Smooth muscle cell (in vitro differentiated cells): Measurements from ENCODE around the gene CSPG4. TPM values are rescaled to one million over a fixed set of nuclear protein-coding genes. Genes with fewer than 3 reads are reported as not detected.

Source experiments
- DNase-seq: peaks from one replicate; lab custom pipeline; 2025; ENCODE audit not compliant: unreplicated experiment; lab: John Stamatoyannopoulos, UW
- H2AFZ ChIP-seq: fragments of 200-600 bp; sonication (generic); 2 replicates; pipeline ENCODE4 v1.6.0; 2016; ENCODE audit warnings: antibody characterized with exemption, low read depth, mild to moderate bottlenecking
- H3F3A ChIP-seq: fragments of 200-600 bp; sonication (generic); 2 replicates; pipeline ENCODE4 v1.6.0; 2017; ENCODE audit warnings: antibody characterized with exemption, low read depth
- H3K27ac ChIP-seq: fragments of 200-600 bp; sonication (generic); 2 replicates; pipeline ENCODE4 v1.5.1; 2016; ENCODE audit warnings: low read depth, mild to moderate bottlenecking
- H3K27me3 ChIP-seq: fragments of 200-600 bp; sonication (generic); 2 replicates; pipeline ENCODE4 v1.6.1; 2016; ENCODE audit warnings: low read depth, mild to moderate bottlenecking
- H3K36me3 ChIP-seq: fragments of 200-600 bp; sonication (generic); 2 replicates; pipeline ENCODE4 v1.5.1; 2016; ENCODE audit warnings: low read depth
- H3K4me1 ChIP-seq: fragments of 200-600 bp; sonication (generic); 2 replicates; pipeline ENCODE4 v1.5.1; 2016; ENCODE audit warnings: low read depth
- H3K4me2 ChIP-seq: fragments of 200-600 bp; sonication (generic); 2 replicates; pipeline ENCODE4 v1.6.0; 2016; ENCODE audit warnings: mild to moderate bottlenecking
- H3K4me3 ChIP-seq: fragments of 200-600 bp; sonication (generic); 2 replicates; pipeline ENCODE4 v1.5.1; 2016; ENCODE audit warnings: mild to moderate bottlenecking
- H3K79me2 ChIP-seq: fragments of 200-600 bp; sonication (generic); 2 replicates; pipeline ENCODE4 v1.6.0; 2016; ENCODE audit warnings: low read depth, mild to moderate bottlenecking
- H3K9ac ChIP-seq: fragments of 200-600 bp; sonication (generic); 2 replicates; pipeline ENCODE4 v1.6.0; 2016; ENCODE audit warnings: low read depth
- H3K9me3 ChIP-seq: fragments of 200-600 bp; sonication (generic); replicated peaks from 2 replicates; pipeline ENCODE4 v1.5.1; 2016; ENCODE audit warnings: low read depth
- H4K20me1 ChIP-seq: fragments of 200-600 bp; sonication (generic); 2 replicates; pipeline ENCODE4 v1.6.0; 2016; ENCODE audit warnings: low read depth
- CTCF ChIP-seq: fragments of 200-600 bp; sonication (generic); IDR thresholded peaks from 2 replicates; pipeline ENCODE4 v1.5.1; 2017; ENCODE audit warnings: borderline replicate concordance, mild to moderate bottlenecking, antibody characterized with exemption; ENCODE audit not compliant: insufficient read depth, poor library complexity, severe bottlenecking
- WGBS: methylation state at CpG from one replicate; pipeline ENCODE4 v1.1.7; 2016; ENCODE audit warnings: low lambda C conversion rate; 5-methylcytosine and 5-hydroxymethylcytosine counted together
- polyA plus RNA-seq: library from polyadenylated mRNA; unstranded; fragments of >200 nt; fragmentation: Nextera tagmentation; extraction: Ambion mirVana; gene quantifications from 2 replicates; pipeline ENCODE4 v1.2.1, GENCODE V29; 2016
- total RNA-seq: library from RNA; depleted of rRNA; stranded (reverse); fragments of >200 nt; gene quantifications from 2 replicates; pipeline ENCODE4 v1.2.3, GENCODE V29; 2014

The CSPG4 gene
- total and polyA plus RNA-seq, 2 experiments from 2014 or later = 35.3 to 54.9 TPM

DNA sequence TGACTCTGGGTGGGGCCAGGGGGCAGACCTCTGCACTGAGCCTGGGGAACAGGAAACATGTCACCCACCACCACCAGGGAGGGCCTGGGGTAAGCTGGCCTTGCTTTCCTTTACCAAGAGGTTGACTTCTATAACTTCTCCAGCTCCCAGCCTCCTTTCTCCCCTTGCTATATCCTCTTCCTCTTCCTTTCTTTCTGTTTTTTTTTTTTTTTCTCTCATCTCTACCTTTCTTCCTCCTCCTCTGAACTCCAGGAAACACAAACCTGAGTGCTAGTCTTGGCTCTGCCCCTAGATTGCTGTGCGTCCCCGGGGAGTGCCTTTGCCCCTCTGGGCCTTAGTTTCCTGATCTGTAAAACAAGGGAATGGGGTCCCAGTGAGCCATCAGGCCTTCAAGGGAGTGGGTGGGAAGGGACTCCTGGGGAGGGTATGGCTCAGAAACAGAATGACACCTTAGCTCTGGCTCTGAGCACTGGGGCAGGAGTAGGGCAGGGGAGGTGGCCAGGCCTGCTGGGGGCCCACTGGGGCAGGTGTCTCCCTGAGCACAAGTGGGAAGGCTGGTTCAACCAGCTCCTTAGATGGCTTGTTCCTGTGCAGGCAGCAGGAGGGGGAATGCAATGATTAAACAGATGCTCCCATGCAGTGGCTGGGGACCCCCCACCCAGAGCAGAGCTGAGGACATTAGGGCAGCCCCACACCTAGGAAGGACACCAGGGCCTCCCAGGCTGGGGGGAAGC is 60.7 kb downstream of the CSPG4 start:
- H3K27me3 ChIP-seq = no peaks in the 10 kb centered on the region
- peaks cover 85% of the 10 kb centered on the region for H3K79me2 ChIP-seq
- DNase-seq = no peak
- peak overlapping the region; percentile 47 for H3K27ac ChIP-seq
- H3K4me2 ChIP-seq = peak overlapping the region; percentile 95
- H3F3A ChIP-seq = no peaks in the 10 kb centered on the region
- H4K20me1 ChIP-seq = peaks cover 84% of the 10 kb centered on the region
- 95% methylated on average over 2 of the region's 2 CpGs for WGBS
- no peak overlapping the region for H2AFZ ChIP-seq
- H3K4me1 ChIP-seq = peaks cover 38% of the 10 kb centered on the region
- peak overlapping the region; percentile 29 for H3K4me3 ChIP-seq
- TF ChIP-seq CTCF = no peak
- H3K9ac ChIP-seq = peak overlapping the region; percentile 66
- H3K9me3 ChIP-seq = no peaks in the 10 kb centered on the region
- H3K36me3 ChIP-seq = no peaks in the 10 kb centered on the region

DNA sequence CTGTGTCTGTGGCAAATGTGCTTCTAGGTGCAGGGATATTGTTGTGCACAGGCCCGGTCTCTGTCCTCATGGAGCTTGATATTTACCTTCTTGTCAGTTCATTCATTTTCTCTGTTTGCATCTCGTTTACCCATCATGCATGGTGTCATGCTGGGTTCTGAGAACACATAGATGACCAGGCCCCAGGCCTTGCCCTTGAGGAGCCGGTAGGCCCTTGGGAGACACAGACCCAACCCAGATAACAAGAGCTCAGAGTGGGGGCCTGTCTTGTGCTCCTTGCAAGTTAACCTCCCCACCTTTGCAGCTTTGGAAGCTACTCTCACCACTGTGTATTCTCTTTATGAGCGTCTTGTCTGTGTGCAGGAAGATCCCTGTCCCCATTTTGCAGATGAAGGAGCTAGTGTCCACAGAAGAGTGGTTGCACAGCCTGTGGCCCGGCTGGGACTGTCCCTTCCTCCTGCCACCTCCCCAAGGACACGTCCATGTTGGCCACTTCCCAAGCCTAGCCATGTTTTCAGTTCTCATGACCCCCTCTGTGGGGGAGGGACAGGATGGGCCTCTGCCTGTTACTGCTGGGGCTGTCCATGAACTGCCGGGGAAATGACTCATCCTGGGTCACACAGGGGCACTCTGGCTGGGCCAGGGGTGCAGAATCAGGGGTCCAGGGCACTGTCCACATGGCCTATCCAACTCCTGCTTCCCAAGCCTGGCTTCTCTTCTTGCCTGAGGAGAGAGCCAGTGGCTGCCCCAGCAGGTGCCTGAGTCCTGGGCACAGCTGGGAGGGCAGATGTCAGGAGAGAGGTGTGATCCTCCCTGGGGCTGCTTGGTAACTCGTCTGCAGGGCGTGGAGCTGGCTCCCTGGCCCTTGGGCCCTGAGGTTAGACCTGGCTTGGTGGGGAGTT is 61.5 kb downstream of the CSPG4 start:
- DNase-seq = no peak
- H2AFZ ChIP-seq = no peak overlapping the region
- H3K79me2 ChIP-seq = peaks cover 84% of the 10 kb centered on the region
- no peaks in the 10 kb centered on the region for H3K9me3 ChIP-seq
- no peaks in the 10 kb centered on the region for H3K27me3 ChIP-seq
- H3F3A ChIP-seq = no peaks in the 10 kb centered on the region
- H3K27ac ChIP-seq = peak overlapping the region; percentile 47
- no peaks in the 10 kb centered on the region for H3K36me3 ChIP-seq
- H3K9ac ChIP-seq = no peak overlapping the region
- TF ChIP-seq CTCF = no peak
- peaks cover 38% of the 10 kb centered on the region for H3K4me1 ChIP-seq
- peak overlapping the region; percentile 95 for H3K4me2 ChIP-seq
- H4K20me1 ChIP-seq = peaks cover 76% of the 10 kb centered on the region
- H3K4me3 ChIP-seq = peak overlapping the region; percentile 29
- 72% methylated on average over 9 of the region's 9 CpGs for WGBS

DNA sequence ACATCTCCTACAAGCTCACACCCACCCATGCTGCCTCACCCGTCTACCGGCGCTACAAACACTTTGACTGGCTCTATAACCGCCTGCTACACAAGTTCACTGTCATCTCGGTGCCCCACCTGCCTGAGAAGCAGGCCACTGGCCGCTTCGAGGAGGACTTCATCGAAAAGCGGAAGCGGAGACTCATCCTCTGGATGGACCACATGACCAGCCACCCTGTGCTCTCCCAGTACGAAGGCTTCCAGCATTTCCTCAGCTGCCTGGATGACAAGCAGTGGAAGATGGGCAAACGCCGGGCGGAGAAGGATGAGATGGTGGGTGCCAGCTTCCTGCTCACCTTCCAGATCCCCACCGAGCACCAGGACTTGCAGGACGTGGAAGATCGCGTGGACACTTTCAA is 62.8 kb downstream of the CSPG4 start:
- no peak overlapping the region for H3K9ac ChIP-seq
- no peak overlapping the region for H3K27ac ChIP-seq
- no peaks in the 10 kb centered on the region for H3K9me3 ChIP-seq
- H3K4me2 ChIP-seq = peak overlapping the region; percentile 95
- no peaks in the 10 kb centered on the region for H3K27me3 ChIP-seq
- no peaks in the 10 kb centered on the region for H3K36me3 ChIP-seq
- no peak for DNase-seq
- H2AFZ ChIP-seq = no peak overlapping the region
- H4K20me1 ChIP-seq = peaks cover 63% of the 10 kb centered on the region
- peaks cover 38% of the 10 kb centered on the region for H3K4me1 ChIP-seq
- WGBS = 96% methylated on average over 18 of the region's 18 CpGs
- H3K4me3 ChIP-seq = peak overlapping the region; percentile 29
- H3F3A ChIP-seq = no peaks in the 10 kb centered on the region
- no peak for TF ChIP-seq CTCF
- H3K79me2 ChIP-seq = peaks cover 75% of the 10 kb centered on the region
